Stimulated activated CD8-positive, alpha-beta memory T cell treated with anti-CD3 and anti-CD28 coated beads, Interleukin-4, amount 100 ng/mL, for 1 hour (primary cell): ENCODE measurements around the gene NUP35.
"Not testable (repeated sequence)": the region's sequence is repeated elsewhere in the genome, so short reads cannot be mapped to it uniquely, and the experiment has no call there.

ENCODE experiments used
- DNase-seq, 2 donors: peaks; one replicate each; pipeline ENCODE4 v3.0.0-alpha.2; 2020; ENCODE audit warnings: low read depth in 2 of 2, low spot score in 1 of 2

NUP35 gene

GRCh38 chr2:183126635-183127034 is 2.4 kb downstream of the NUP35 start:
- no peak for DNase-seq

GRCh38 chr2:183134016-183134415 is 9.8 kb downstream of the NUP35 start:
- no peak for DNase-seq

- DNase-seq = no peak
These were observed 24.7 kb downstream of the NUP35 start for GRCh38 chr2:183148955-183149354.

- DNase-seq = no peak
These were observed 25.2 kb downstream of the NUP35 start for GRCh38 chr2:183149489-183149888.

- DNase-seq = not testable (repeated sequence)
These were observed 28.0 kb downstream of the NUP35 start for GRCh38 chr2:183152280-183152679.

- DNase-seq = no peak
These were observed 29.7 kb downstream of the NUP35 start for GRCh38 chr2:183153967-183154366.

GRCh38 chr2:183154772-183155171 is 30.5 kb downstream of the NUP35 start:
- DNase-seq = not testable (repeated sequence)

GRCh38 chr2:183157131-183157530 is 32.9 kb downstream of the NUP35 start:
- DNase-seq = no peak

GRCh38 chr2:183162362-183162761 is 38.1 kb downstream of the NUP35 start:
- DNase-seq = no peak

- no peak for DNase-seq
These were observed 39.8 kb downstream of the NUP35 start for GRCh38 chr2:183163821-183164649.

GRCh38 chr2:183164650-183165015 is 40.4 kb downstream of the NUP35 start:
- DNase-seq = no peak

- DNase-seq = no peak
These were observed 42.0 kb downstream of the NUP35 start for GRCh38 chr2:183166210-183166609.

- not testable (repeated sequence) for DNase-seq
These were observed 42.7 kb downstream of the NUP35 start for GRCh38 chr2:183166976-183167375.

- no peak for DNase-seq
These were observed 48.1 kb downstream of the NUP35 start for GRCh38 chr2:183172220-183172887.

GRCh38 chr2:183179156-183179555 is 54.9 kb downstream of the NUP35 start:
- DNase-seq = no peak

GRCh38 chr2:183185534-183185933 is 61.3 kb downstream of the NUP35 start:
- DNase-seq = no peak

- no peak for DNase-seq
These were observed 62.1 kb downstream of the NUP35 start for GRCh38 chr2:183186296-183186695.

- DNase-seq = no peak
These were observed 62.5 kb downstream of the NUP35 start for GRCh38 chr2:183186766-183187165.

- DNase-seq = no peak
These were observed 68.1 kb downstream of the NUP35 start for GRCh38 chr2:183192343-183192742.

GRCh38 chr2:183193904-183194303 is 69.7 kb downstream of the NUP35 start:
- DNase-seq = no peak

- DNase-seq = no peak
These were observed 71.2 kb downstream of the NUP35 start for GRCh38 chr2:183195397-183195796.

GRCh38 chr2:183195998-183196409 is 71.8 kb downstream of the NUP35 start:
- DNase-seq = no peak

- no peak for DNase-seq
These were observed 80.2 kb downstream of the NUP35 start for GRCh38 chr2:183204397-183204796.
